Activated CD8-positive, alpha-beta memory T cell treated with anti-CD3 and anti-CD28 coated beads, Interleukin-2, amount 50 U/mL, for 24 hours (primary cell): ENCODE results near the gene CAB39.

Source experiments
- DNase-seq: peaks from one replicate; pipeline ENCODE4 v3.0.0-alpha.2; 2020; ENCODE audit errors: extremely low read depth

The CAB39 gene

DNA sequence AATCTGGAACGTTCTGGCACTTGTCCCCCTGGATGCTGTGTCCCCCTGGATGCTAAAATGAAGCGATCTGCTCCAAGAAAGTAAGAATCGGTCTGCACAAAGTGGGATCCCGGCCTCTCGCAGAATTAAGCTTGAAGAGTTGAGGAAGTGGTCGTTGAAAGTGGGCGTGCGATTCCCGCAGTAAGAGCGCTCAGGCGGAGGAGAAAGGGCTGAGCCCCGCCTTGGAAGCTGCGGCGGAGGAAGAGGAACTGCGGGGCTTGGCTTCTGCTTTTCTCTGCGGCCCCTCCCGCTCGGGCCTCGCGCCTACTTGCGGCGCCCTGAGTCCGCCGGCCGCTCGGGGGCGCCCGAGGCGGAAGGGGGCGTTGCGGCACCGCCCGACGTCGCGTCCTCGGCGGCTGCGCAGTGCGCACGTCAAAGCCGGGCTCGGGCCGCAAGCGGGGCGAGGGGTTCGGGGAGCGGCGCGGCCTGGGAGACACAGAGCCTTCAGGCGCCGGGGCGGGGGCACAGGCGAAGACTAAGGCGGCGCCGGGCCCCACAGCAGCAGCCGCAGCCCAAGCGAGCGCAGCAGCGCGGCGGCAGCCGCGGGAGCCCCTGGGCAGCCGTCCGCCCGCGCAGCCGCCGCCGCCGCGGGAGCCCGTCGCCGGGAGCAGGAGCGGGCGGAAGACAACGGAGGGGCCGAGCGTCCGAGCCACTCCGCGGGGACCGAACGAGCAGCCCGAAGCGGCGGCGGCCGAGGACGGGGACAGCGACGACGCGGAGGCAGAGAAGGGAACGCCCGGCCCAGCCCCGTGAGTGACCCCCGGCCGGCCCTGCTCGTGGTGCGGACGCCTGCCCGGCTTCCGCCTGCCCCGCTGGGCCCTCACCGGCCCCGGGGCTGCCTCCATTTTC, at the start of gene CAB39:
TSS of gene CAB39 (plus strand) at position 400 of the 888 bp plus-strand sequence. CDS start 47,160 bp downstream, outside the sequence.
- DNase-seq, result peak; percentile 56

DNA sequence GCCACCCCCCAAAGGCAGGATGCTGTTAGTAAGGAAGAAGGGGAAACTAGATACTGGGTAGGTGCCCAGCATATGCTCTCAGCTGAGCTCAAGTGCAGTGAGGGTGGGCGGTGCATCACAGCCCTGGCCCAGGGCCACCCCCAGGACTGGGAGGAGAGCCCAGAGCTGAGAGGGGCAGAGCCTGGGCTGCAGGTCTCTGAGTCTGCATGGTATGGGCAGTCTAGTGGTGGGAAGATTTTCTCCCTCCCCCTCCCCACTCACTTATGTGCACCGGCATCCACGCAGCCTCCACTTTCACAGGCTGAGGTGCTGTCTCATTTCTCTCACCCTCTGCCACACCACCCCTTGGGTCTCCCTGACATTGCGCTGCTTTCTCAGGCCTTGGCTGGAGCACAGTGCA, 48.5 kb upstream of the CAB39 start:
- no peak for DNase-seq

DNA sequence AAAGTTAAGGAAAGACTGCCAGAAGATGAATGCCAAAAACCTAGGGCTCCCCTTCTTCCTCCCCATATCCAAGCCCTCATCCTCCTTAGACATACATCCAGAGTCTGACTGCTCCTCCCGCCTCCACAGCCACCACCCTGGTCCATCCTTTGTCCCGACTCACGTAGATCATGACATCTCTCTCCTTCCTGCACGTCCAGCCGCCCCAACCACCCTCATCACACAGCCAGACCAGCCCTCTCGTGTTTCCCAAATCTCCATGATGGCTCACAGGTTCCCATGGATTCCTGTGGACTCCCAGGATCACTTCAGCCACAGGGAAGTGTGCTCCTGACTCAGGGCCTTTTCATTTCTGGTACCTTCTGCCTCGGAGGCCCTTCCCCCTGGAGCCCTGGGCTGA, 47.8 kb upstream of the CAB39 start:
- DNase-seq, result no peak

DNA sequence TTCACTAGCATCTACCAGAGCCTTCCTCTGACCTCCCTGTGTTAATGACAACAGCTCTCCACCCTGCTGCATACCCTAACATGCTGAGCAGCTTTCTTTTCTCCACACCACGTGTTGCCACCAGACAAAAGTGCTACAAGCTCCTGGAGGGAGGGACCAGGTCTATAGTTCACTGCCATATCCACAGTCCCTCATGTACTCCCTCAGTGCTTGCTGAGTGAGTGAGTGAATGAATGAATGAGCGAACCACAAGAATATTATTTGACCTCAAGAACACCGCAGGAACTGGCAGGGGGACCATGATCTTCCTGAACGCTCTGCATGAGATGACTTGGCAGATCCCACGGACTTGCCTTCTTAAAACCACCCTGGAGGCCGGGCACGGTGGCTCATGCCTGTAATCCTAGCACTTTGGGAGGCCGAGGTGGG, 47.4 kb upstream of the CAB39 start:
- no peak for DNase-seq

DNA sequence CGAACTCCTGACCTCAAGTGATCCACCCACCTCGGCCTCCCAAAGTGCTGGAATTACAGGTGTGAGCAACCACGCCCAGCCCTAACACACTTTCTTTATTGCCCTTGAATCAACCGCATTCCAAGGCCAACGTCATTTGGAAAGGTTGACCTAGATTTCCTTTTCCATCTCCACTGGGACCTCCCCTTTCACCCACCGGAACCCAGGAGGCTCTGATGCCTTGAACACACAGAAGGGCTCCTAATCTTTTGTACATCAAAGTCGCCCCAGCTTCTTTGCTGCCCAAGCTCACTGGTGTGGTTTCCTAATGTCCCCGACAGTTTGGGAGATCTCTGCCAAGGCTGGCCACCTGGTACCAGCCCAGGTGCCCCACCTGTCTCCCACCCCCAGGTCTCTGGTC, 46.2 kb upstream of the CAB39 start:
- no peak for DNase-seq

DNA sequence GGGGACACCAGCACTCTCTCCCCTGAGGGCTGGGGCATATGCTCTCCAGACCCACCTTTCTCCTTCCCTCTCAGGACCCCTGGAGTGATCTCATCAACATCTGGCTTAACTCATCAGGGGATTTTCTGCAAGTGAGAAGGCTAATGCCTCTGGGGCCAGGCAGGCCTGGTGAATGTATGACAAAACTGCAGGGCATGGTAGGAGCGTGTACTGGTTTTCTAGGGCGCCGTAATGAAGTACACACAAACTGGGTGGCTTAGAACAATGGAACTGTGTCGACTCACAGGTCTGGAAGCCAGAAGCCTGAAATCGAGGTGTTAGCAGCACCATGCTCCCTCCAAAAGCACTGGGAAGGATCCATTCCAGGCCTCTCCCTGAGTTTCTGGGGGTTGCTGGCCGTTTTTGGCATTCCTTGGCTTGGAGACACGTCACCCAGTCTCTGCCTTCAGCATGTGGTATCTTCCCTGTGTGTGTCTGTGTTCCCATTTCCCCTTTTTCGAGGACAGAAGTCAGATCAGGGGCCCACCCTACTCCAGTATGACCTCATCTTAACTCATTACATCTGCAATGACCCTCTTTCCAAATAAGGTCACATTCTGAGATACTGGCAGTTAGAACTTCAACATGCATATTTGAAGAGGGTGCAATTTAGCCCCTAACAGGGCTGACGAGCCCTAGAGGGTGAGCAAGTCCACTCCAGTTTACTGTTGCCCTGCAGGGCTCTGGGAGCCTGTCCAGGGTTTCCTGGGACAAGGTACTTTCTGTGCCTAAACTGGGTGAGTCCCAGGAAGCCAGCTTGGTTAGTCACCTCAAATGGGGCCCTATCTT, 45.5 kb upstream of the CAB39 start:
- DNase-seq, result no peak

DNA sequence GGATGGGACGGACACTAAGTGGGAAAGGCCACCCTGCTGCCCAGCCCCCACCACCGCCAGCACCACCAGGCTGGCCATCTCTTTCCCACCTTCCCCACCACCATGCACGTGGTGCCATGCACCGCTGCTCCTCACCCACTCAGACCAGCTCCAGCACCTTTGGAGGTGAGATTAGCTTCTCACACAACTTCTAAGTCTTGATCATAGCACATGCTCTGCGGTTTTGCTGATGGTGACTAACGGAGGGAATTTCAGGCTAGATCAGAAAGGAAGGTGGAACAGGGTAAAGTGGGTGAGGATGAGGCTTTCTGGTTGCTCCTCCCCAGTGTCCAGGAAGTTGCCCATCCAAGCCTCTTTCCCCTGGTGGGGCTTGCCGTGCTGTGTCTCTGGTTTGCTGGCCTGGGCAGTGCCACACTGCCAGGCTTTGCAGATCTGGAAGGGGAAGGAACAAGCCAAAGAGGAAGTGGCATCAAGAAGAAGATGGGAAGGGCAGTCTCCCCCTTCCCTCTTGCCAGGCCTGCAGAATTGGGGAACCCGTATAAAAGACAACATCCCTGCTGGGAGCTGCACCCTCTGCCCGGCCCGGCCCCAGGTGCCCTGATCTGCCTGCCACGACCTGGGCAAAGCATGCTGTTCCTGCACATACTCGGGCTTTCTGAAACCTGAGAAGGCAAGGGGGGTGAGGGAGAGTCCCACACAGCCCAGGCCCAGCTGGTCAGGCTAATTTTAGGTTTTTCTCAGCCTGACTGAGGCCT, 44.3 kb upstream of the CAB39 start:
- DNase-seq, result no peak

DNA sequence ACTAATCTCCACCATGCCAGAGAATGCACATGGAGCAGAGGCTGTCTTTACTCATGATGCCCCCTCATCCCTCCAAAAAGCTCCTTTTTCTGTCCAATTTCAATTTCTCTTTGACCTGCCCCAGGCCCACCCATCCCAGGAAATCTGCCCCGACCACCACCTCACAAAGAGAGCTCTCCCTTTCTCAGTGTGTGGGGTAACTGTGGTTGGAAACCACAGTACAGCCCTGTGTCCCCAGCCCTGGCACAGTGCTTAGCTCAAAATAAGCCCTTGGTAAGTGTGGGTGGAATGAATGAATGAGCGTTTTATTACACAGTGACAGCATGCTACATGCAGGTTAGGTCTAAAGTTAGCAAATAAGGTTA, 43.7 kb upstream of the CAB39 start:
- DNase-seq, result no peak

DNA sequence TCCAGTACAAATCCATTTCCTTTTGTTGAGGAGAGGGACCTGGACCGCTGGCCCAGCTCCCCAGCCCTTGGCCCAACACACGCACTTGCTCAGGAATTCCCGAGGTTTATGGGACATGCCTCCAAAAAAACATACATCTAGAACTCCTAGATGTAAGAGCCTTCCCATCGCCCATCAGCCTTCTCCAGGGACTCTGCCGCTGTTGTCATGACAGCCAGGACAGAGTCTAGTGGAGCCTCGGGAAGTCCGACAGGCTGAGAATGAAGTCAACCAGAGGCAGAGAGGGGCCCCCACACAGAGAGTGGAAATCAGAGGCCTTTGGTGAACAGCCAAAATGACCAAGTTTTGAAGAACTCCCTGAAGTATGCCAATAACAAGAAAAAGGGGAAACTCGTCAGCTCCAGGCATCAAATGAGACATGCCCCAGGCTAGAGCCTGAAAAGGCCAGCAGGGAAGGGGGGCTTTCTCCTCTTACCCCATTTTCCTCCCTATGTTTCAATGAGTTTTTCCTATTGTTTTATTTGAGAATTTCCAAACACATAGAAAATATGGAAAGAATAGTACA, 43.2 kb upstream of the CAB39 start:
- DNase-seq, result no peak

DNA sequence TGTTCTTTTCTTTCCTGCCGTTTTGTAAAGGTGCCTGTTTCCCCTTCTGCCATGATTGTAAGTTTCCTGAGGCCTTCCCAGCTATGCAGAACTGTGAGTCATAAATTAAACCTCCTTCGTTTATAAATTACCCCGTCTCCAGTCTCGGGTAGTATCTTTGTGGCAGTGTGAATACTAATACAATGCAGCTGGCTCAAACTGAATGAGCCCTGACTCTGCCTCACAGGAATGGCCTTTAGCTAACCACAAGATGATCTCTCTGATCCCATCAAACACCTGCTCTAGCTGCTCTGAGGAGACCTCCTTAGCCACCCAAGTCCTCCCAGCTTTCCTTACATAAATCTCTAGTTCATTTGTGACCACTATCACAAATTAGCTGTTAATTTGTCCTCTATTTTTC, 41.5 kb upstream of the CAB39 start:
- DNase-seq, result no peak

DNA sequence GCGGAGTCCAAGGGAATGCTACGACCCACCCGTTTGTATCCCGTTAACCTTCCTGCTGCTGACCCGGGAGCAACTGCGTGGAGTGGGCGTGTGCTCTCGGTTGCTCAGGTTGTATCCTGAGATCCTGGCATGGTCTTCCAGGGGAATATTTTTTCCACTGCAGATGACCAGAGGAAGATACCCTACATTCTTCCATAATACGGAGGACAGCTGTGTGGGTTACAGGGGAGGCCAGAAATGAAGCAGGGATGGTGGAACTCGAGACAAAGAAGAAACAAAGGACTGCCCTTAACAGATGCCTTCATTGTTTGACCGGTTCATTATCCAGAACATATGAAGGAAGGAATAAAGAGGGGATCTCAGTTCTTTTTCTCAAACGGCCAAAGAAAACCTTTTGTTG, 39.8 kb upstream of the CAB39 start:
- no peak for DNase-seq

DNA sequence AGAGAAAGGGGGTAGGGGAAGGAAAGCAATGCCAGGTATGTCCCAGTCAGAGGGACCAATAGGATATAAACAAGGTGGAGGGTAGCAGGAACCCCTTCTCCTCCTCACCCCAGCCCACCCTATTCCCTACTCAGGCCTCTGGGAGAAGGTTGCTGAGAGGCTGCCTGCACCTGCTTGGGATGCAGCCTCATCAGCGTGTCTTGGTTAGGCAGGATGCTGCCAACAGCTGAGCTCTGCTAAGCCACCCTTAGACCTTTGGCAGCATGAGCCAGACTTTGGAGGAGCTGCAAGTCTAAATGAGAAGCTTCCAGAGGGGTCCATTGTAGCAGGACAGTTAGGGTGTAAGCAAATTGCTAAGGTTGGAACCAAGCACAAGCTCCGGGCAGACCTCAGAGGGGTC, 38.2 kb upstream of the CAB39 start:
- no peak for DNase-seq

DNA sequence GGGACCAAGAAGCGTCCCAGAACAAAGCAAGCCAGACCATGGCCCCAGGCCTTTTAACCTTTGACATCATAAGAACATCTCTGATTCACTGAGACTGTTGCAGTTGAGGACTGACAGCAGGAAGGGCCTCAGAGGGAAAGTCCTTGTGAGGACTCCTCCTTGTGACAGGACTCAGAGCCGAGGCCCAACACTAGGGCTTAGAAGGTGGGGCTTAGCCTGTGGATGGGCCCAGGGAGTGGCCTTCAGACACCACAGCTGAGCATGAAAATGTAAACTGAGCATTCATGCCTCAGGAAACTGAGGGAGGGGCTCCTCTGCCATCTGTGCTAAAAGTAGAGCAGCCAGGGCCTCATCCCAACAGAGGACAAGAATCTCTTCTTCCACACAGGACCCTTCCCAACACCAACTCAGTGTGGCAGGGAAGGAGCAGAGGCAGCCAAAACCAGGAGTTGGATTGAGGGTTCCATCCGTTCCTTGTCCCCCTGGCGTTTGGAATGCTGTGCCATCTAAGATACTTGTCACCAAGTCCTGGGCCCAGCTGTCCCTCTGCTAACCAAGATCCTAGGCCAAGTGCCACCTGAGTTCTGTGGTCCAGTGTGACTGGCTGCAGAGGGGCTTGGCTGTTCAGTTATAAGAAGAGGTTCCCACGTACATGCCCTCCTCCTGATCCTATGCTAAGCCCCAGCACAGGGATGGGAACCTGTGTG, 37.5 kb upstream of the CAB39 start:
- DNase-seq, result no peak

DNA sequence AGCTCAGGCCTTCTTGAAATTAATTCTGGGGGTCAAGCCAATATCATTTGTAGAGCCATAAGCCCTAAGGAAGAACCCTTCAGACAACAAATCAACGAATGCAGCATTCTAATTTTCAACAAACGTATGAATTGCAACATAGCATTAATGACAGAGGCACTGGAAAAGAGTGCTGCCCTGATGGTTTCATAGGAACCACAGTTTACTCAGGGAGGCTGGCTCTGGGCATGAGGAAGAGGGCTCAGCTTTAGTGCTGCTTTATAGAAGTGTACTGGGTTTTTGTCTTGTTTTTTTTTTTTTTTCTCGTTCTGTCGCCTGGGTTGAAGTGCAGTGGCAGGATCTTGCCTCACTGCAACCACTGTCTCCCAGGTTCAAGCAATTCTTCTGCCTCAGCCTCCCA, 36.1 kb upstream of the CAB39 start:
- no peak for DNase-seq

DNA sequence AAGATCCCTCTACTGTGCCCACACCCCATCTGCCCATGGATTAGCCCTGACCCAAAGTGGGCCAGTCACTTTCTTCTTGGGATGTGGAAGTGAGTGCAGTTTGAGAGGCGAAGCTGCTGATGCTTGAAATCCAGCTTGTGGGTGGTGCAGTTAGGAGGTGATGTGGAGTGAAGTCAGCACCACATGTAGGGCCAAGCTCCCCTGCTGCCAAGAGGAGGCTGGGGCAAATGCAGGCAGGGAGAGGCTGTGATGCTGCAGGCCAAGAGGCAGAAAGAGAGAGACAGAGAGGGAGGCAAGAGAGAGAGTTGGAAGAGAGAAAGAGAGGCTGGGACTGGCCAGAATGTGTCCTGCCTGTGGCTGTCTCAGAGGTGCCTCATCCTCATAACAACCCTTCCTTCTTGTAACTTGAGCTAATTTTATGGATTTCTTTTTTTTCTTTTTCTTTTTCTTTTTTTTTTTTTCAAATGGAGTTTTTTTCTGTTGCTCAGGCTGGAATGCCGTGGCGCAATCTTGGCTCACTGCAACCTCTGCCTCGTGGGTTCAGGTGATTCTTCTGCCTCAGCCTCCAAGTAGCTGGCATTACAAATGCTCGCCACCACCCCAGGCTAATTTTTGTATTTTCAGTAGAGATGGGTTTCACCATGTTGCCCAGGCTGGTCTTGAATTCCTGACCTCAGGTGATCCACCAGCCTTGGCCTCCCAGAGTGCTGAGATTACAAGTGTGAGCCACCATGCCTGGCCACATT, 35.3 kb upstream of the CAB39 start:
- DNase-seq, result no peak

DNA sequence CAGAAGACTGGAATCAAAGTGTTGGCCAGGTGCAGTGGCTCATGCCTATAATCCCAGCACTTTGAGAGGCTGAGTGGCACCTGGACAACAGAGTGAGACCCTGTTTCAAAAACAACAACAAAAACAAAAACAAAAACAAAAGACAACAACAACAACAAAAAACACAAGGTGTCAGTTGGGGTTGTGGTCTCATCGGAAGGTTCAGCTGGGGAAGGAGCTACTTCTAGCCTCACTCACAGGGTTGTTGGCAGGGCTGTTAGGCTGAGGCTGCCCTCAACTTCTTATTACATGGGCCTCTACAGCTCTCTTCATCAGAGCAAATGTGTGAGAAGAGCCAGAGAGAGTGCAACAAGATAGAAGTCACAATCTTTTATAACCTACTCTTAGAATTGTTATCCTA, 34.6 kb upstream of the CAB39 start:
- no peak for DNase-seq

DNA sequence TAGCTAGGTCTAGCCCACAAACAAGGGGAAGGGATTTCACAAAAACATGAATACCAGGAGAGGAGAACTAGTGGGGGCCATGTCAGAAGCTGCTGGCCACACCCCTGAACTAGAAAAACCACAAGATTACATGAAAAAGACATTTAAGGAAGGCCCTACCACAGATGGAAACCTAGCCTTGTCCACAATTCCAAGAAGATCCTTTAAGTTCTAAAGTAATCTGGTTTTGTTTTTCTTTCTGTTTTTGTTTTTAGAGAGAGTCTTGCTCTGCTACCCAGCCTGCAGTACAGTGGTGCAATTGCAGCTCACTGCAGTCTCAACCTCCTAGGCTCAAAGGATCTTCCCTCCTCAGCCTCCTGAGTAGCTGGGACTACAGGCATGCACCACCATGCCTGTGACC, 34.2 kb upstream of the CAB39 start:
- DNase-seq, result no peak

DNA sequence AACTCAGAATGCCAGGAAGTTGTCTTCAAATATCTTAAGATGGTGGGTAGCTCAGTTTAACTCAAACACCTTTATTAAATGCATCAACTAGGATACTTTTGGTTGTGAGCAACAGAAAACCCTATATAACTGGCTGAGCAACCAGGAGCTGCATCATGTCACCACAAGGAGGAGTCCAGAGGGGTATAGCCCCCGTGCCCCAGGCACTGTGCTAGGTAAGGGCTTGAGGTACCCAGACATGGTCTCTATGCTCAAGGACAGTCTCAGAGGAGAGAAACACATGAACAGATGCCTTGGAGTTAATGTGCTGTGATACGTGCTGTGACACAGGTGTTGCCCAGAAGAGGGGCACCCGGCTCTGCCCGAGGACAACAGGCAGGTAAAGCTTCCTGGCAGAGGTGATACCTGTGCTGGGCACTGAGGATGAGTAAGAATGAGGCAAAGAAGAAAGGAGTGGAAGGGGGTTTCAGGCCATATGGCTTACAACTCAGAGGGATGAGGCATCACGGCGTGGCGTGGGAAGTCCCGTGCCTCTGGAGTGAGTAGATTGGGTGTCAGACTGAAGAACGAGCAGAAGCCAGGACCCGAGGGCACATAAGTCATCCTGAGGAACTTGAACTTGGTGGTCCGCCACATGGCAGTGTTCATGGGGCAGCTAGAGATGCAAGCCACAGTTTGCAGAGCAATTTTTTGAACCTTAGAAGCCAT, 32.0 kb upstream of the CAB39 start:
- DNase-seq, result no peak

DNA sequence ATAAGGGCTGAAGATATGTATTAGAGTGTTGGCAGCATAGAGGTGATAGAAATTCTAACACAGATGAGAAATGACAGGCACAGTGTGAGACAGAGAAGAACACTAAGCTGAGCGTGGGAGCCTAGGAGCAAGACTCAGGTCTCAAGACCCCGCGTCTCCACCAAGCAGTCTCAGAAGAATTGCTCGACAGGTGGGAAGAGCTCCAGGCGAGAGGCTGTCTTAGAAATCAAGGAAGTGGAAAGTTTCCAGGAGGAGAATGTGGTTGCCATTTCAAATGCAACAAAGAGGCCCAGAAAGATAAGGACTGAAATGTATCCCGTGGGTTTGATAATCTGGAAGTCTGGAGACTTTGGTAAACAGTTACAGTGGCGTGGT, 31.5 kb upstream of the CAB39 start:
- DNase-seq, result no peak

DNA sequence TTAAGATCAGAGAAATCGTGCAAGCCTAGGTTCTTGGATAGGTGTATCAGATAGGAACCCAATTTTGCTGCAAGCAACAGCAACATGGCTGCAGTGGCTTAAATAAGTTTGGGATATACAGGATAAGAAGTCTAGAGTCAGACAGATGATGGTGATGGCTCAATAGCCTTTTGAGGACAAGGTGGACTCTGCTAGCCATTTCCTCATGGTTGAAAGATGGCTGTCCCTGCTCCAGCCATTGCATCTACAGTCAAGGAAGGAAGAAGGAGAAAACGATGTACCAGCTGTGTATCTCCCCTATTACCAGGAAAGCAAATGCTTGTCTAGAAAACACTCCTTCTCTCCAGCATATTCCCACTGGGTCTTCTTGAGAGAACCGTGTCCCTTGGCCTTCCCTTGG, 30.1 kb upstream of the CAB39 start:
- no peak for DNase-seq
